GM10847 (cell line): ENCODE results near the gene SLC4A5.

Experiments
- POLR2A ChIP-seq: IDR thresholded peaks from 2 replicates; pipeline ENCODE4 v1.6.1; 2011; ENCODE audit not compliant: insufficient read length; ENCODE audit errors: extremely low read depth

The SLC4A5 gene

GRCh38 chr2:74278694-74279093 is 64.5 kb downstream of the SLC4A5 start:
- no peak for TF ChIP-seq POLR2A

GRCh38 chr2:74278176-74278575 is 65.0 kb downstream of the SLC4A5 start:
- no peak for TF ChIP-seq POLR2A

GRCh38 chr2:74275228-74275627 is 68.0 kb downstream of the SLC4A5 start:
- no peak for TF ChIP-seq POLR2A

GRCh38 chr2:74269667-74270066 is 73.5 kb downstream of the SLC4A5 start:
- no peak for TF ChIP-seq POLR2A

GRCh38 chr2:74267068-74267467 is 76.1 kb downstream of the SLC4A5 start:
- no peak for TF ChIP-seq POLR2A

- no peak for TF ChIP-seq POLR2A
Observed at GRCh38 chr2:74264281-74264680, 78.9 kb downstream of the SLC4A5 start.

GRCh38 chr2:74262681-74263080 is 80.5 kb downstream of the SLC4A5 start:
- no peak for TF ChIP-seq POLR2A

- TF ChIP-seq POLR2A = no peak
Observed at GRCh38 chr2:74261204-74261864, 81.9 kb downstream of the SLC4A5 start.

GRCh38 chr2:74260495-74260894 is 82.7 kb downstream of the SLC4A5 start:
- TF ChIP-seq POLR2A = no peak

- TF ChIP-seq POLR2A = no peak
Observed at GRCh38 chr2:74259733-74260132, 83.5 kb downstream of the SLC4A5 start.

GRCh38 chr2:74259191-74259590 is 84.0 kb downstream of the SLC4A5 start:
- no peak for TF ChIP-seq POLR2A

GRCh38 chr2:74255660-74256213 is 87.5 kb downstream of the SLC4A5 start:
- TF ChIP-seq POLR2A = no peak

GRCh38 chr2:74253971-74254310 is 89.3 kb downstream of the SLC4A5 start:
- no peak for TF ChIP-seq POLR2A

GRCh38 chr2:74253306-74253970 is 89.8 kb downstream of the SLC4A5 start:
- TF ChIP-seq POLR2A = no peak

- TF ChIP-seq POLR2A = no peak
Observed at GRCh38 chr2:74252862-74253261, 90.4 kb downstream of the SLC4A5 start.

- TF ChIP-seq POLR2A = no peak
Observed at GRCh38 chr2:74252036-74252435, 91.2 kb downstream of the SLC4A5 start.
